ENCODE measurements around the gene EFNA5. TPM values are rescaled to one million over a fixed set of nuclear protein-coding genes. Genes with fewer than 3 reads are reported as not detected.

Gene EFNA5
- total and polyA plus RNA-seq, 10 of the 15 experiments (the other 5 are each of a cell fraction or from before 2014, with no cell fraction given) = 0.19 to 12.6 (median 3.9) TPM

DNA sequence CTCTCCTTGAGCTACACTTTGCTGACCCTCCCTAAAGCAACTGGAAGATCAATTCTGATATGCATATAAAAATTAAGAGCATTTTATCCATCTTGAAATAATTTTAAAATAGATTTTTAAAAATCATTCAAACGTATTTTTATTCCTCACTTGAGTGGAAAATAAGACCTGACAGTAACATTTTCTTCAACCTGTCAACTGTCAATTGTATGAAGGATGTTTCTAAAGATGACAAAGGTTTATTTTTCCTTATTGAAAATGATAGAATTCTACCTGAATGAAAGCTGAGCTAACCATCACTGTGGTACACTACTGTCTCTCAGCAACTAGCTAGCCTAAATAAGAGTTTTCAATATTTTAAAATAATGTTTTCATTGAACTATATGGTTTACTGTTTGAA, 7.0 kb downstream of the EFNA5 start:
- Histone ChIP-seq H2AFZ (ENCODE audit: control insufficient read depth, low read depth, low read length) (no peak overlapping the region), H4K20me1 (ENCODE audit: control insufficient read depth, insufficient read depth) (no peaks in the 10 kb centered on the region), H3K4me1 (ENCODE audit: control insufficient read depth, insufficient read depth, low read length) (no peaks in the 10 kb centered on the region; the same call in 1 of the 2 replicates), H3K36me3 (ENCODE audit: control insufficient read depth in 2 of 2, insufficient read depth in 2 of 2, low read length in 1 of 2) (no peaks in the 10 kb centered on the region), H3K27ac (ENCODE audit: control insufficient read depth, insufficient read depth) (no peak overlapping the region), H3K9me3 (replicated peaks; ENCODE audit: control insufficient read depth, insufficient read depth, low read length) (no peaks in the 10 kb centered on the region), H3K4me3 (no peak overlapping the region), H3K79me2 (ENCODE audit: control insufficient read depth, insufficient read depth, low read length) (peaks cover 59% of the 10 kb centered on the region), H3K4me2 (ENCODE audit: control insufficient read depth, insufficient read depth) (no peak overlapping the region), H3K27me3 (replicated peaks in 1 of 2; ENCODE audit: control insufficient read depth in 2 of 2, insufficient read depth in 2 of 2, low read length in 1 of 2) (no peaks in the 10 kb centered on the region; a peak in 1 of 4 replicates), H3K9ac (ENCODE audit: control insufficient read depth, insufficient read depth, low read length) (no peak overlapping the region)
- RAD21 ChIA-PET (ENCODE audit: unreplicated experiment) = interaction anchor here (0.6 to 3.1 kb wide), 10 partner anchors 10 to 326 kb away, joined by 3 to 22 read pairs (median 6); no protein-coding TSS in a partner anchor
- CTCF ChIA-PET = interaction anchor here (0.6 to 1.6 kb wide), 6 partner anchors 10 to 640 kb away, joined by 3 to 13 read pairs (median 4); no protein-coding TSS in a partner anchor
- in situ Hi-C loops (cut with MboI) = no loop called here
- TF ChIP-seq IRF4 (IDR thresholded peaks at IDR 0.05; ENCODE audit: low read depth, low read length) (no peak), MYB (IDR thresholded peaks at IDR 0.05; ENCODE audit: borderline replicate concordance, low read depth, low read length) (no peak), SUPT20H (IDR thresholded peaks at IDR 0.05; ENCODE audit: borderline replicate concordance, control insufficient read depth, low read depth, low read length) (no peak), SUZ12 (IDR thresholded peaks at IDR 0.05; ENCODE audit: unreplicated experiment) (no peak), BACH1 (IDR thresholded peaks at IDR 0.05; ENCODE audit: borderline replicate concordance) (no peak), CHD4 (IDR thresholded peaks at IDR 0.05) (no peak), POLR2AphosphoS2 (IDR thresholded peaks at IDR 0.05; ENCODE audit: low read depth, low read length) (no peak), POLR2A (IDR thresholded peaks at IDR 0.05; ENCODE audit: low read depth, low read length) (no peak)
- ATAC-seq (no peak), FAIRE-seq (no peak), DNase-seq (ENCODE audit: low read depth, low spot score) (no peak)
- no TSS peak for BruUV-seq (replicated peaks)
- SMC1A ChIA-PET (ENCODE audit: uncharacterized antibody, unreplicated experiment) = interaction anchor here (1.0 to 5.4 kb wide), 9 partner anchors 9 to 112 kb away, joined by 3 to 25 read pairs (median 9); no protein-coding TSS in a partner anchor
- WGBS (ENCODE audit: insufficient coverage, insufficient replicate concordance, low lambda C conversion rate, missing lambda C conversion rate) = 0% methylated on average over 1 of the region's 1 CpG
- POLR2A ChIA-PET = interaction anchor here (0.6 kb wide), 1 partner anchor 190 kb away, joined by 3 read pairs; no protein-coding TSS in a partner anchor
- intact Hi-C loops (cut with micrococcal nuclease; ENCODE audit: unreplicated experiment) = no loop called here
